Measurements from ENCODE around the gene BRD3OS.
"Not testable (repeated sequence)": the region's sequence is repeated elsewhere in the genome, so short reads cannot be mapped to it uniquely, and the experiment has no call there.

Gene BRD3OS

GRCh38 chr9:133988771-133989170, 36.5 kb upstream of the BRD3OS start:
- not testable (repeated sequence) for DNase-seq (ENCODE audit: low read depth in 2 of 2)

GRCh38 chr9:133989625-133990365, 35.5 kb upstream of the BRD3OS start:
- no peak for DNase-seq (ENCODE audit: low read depth in 2 of 2)

- no peak for DNase-seq (ENCODE audit: low read depth in 2 of 2)
Observed at GRCh38 chr9:133990366-133991213, 34.7 kb upstream of the BRD3OS start.

- no peak for DNase-seq (ENCODE audit: low read depth in 2 of 2)
Observed at GRCh38 chr9:133991214-133991921, 33.9 kb upstream of the BRD3OS start.

- DNase-seq (ENCODE audit: low read depth in 2 of 2) = peak in 1 of 2 experiments; percentile 51
Observed at GRCh38 chr9:133991964-133992779, 33.1 kb upstream of the BRD3OS start, which contains the start of gene VAV2. Gene VAV2 (minus strand): TSS chr9:133992324. CDS start chr9:133992278, 46 bp downstream.

- peak; percentile 43 to 71 for DNase-seq (ENCODE audit: low read depth in 2 of 2)
Observed at GRCh38 chr9:133992780-133993634, 32.3 kb upstream of the BRD3OS start.

- no peak for DNase-seq (ENCODE audit: low read depth in 2 of 2)
Observed at GRCh38 chr9:133993635-133994253, 31.5 kb upstream of the BRD3OS start.

- DNase-seq (ENCODE audit: low read depth in 2 of 2) = peak; percentile 55 to 74
Observed at GRCh38 chr9:133994353-133995011, 30.8 kb upstream of the BRD3OS start.

GRCh38 chr9:133995012-133995896, 30.0 kb upstream of the BRD3OS start:
- DNase-seq (ENCODE audit: low read depth in 2 of 2) = no peak

- no peak for DNase-seq (ENCODE audit: low read depth in 2 of 2)
Observed at GRCh38 chr9:133996531-133997520, 28.5 kb upstream of the BRD3OS start.

- DNase-seq (ENCODE audit: low read depth in 2 of 2) = no peak
Observed at GRCh38 chr9:133997584-133997983, 27.7 kb upstream of the BRD3OS start.

GRCh38 chr9:133998915-133999595, 26.2 kb upstream of the BRD3OS start:
- no peak for DNase-seq (ENCODE audit: low read depth in 2 of 2)

- no peak for DNase-seq (ENCODE audit: low read depth in 2 of 2)
Observed at GRCh38 chr9:133999851-134000265, 25.4 kb upstream of the BRD3OS start.

GRCh38 chr9:134002796-134003195, 22.5 kb upstream of the BRD3OS start:
- DNase-seq (ENCODE audit: low read depth in 2 of 2) = no peak

- no peak for DNase-seq (ENCODE audit: low read depth in 2 of 2)
Observed at GRCh38 chr9:134003237-134003636, 22.0 kb upstream of the BRD3OS start.

GRCh38 chr9:134004131-134004873, 21.0 kb upstream of the BRD3OS start:
- no peak for DNase-seq (ENCODE audit: low read depth in 2 of 2)
